C4-2B (cell line): ENCODE data around the gene ECT2L.

Experiments
- H3K27ac ChIP-seq: fragments of 450-650 bp; 2 replicates; pipeline ENCODE4 v1.5.1; 2017
- ZFX ChIP-seq: fragments of 450-650 bp; IDR thresholded peaks from 2 replicates; pipeline ENCODE4 v1.6.1; 2017
- TF ChIP-seq, protein P1 (sequence below): fragments of 450-650 bp; conservative IDR thresholded peaks from 2 replicates; pipeline ENCODE4 v1.5.1; 2017; ENCODE audit warnings: mild to moderate bottlenecking

The ECT2L gene

DNA sequence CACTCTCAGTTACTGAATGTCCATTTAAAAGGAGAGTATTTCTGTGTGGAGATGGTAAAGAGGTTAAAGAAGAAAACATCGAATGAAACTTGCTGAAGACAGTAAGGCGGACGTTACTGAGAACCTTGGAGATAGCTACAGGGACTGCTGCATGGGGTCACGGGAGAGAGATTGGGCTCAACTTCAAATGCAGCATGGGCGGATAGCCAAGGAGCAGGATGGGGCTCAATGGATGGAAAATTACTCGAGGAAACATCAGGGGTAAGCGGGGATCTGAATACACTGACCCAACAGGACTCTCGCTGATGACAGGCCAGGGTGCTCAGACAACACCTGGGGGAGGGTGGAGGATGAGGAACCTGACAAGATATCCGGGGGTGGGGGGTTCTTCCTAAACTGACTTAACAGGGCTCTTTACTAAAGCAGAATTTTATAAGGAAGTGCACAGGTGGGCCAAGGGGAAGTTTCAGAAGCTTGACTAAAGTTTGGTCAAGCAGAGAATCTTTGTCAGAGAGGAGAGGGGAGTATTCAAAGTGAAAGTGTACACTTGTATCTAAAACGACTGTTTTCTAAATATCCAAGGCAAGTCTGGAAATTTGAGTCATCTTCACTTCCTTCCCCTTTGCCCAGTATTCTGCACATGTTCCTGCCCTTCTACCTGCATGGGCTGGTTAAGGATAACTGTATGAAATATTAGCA is 22.8 kb downstream of the ECT2L start:
- no peak for TF ChIP-seq ZFX
- TF ChIP-seq, protein P1, sequence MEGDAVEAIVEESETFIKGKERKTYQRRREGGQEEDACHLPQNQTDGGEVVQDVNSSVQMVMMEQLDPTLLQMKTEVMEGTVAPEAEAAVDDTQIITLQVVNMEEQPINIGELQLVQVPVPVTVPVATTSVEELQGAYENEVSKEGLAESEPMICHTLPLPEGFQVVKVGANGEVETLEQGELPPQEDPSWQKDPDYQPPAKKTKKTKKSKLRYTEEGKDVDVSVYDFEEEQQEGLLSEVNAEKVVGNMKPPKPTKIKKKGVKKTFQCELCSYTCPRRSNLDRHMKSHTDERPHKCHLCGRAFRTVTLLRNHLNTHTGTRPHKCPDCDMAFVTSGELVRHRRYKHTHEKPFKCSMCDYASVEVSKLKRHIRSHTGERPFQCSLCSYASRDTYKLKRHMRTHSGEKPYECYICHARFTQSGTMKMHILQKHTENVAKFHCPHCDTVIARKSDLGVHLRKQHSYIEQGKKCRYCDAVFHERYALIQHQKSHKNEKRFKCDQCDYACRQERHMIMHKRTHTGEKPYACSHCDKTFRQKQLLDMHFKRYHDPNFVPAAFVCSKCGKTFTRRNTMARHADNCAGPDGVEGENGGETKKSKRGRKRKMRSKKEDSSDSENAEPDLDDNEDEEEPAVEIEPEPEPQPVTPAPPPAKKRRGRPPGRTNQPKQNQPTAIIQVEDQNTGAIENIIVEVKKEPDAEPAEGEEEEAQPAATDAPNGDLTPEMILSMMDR = no peak

DNA sequence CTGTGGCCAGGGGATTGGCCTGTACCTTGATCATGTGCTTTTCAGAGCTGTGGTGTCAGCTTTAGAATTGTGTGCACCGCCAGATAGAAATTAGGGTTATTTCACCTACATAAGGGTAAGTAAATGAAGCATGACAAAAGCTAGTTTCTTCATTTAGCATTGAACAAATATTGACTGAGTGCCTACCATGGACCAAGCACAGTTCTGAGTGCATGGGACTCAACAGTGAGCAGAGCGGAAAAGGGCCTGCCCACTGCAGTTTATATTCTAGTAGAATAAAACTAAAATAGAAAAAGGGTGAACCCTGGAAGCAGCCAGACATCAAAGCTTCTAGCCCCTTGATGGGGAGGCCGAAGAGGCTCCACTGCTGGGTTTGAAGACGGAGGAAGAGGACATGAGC is 25.6 kb downstream of the ECT2L start:
- TF ChIP-seq, protein P1 = no peak
- TF ChIP-seq ZFX = no peak
- H3K27ac ChIP-seq = no peak overlapping the region

More for the DNA sequence above, 22.8 kb downstream of the ECT2L start:
- peak overlapping the region; percentile 73 for H3K27ac ChIP-seq

DNA sequence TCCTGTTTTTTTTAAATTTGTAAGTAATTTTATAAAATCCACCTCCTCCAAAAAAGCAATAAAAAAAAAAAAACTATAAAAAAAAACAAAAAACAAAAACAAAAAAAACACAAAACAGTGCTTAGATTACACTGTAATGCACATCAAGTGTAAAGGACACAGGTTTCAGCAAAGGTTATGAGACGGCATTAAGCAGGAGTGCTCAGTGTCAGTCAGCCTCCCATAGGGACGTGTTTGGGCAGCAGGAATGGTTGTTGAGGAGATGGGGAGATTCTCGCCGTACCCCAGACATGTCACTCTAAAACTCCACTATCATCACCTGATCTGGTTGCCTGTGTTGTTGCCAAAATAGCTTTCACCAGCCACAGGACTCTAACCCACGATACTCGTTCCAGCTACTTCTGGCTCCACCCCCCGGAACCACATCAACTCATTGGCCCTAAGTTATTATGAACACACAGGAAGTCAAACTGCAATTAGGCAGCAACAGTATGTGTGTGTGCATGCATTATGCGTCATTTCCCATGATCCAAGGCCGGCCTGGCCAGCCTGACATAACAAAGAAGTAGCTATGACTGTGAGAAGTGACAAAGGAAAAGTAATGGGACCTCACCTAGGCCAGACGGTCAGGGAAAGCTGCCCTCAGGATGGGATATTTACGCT is 28.7 kb downstream of the ECT2L start:
- no peak for TF ChIP-seq ZFX
- TF ChIP-seq, protein P1 = no peak
- H3K27ac ChIP-seq = no peak overlapping the region

DNA sequence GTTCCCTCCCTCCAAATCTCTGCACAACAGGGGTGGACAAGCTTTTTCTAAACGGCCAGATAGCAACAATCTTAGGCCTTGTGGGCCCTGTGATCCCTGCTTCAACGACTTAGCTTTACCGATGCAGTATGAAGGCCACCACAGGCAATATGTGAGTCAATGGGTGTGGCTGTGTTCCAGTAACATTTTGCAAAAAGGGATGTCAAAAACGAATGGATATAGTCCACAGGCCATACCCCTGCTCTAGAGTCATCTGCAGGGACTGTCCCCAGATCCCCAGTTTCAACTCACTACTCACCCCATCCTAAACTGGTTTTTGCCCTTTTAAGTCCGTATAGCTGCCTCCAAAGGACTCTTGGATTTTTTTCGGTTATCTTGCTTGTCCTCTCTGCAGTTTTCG is 34.4 kb downstream of the ECT2L start:
- TF ChIP-seq, protein P1 = no peak
- TF ChIP-seq ZFX = no peak
- no peak overlapping the region for H3K27ac ChIP-seq

DNA sequence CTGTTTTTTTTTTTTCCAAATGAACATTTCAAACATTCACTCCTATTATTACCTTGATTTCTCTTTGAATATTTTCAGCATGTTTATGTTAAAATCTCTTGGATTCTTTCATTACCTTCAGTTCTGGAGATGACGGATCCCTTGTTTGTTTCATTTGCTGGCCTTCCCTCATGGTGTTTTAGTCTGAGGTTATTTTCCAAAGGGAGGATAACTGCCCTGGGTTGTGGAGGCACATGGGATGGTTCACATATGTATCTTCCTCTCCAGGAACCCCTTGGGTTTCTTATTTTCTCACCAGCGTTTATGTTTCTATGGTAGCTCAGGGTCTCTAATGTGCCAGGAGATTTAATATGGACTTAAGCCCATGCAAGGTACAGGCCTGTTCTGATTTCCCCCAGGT is 36.3 kb downstream of the ECT2L start:
- H3K27ac ChIP-seq = no peak overlapping the region
- TF ChIP-seq, protein P1 = no peak
- TF ChIP-seq ZFX = no peak

DNA sequence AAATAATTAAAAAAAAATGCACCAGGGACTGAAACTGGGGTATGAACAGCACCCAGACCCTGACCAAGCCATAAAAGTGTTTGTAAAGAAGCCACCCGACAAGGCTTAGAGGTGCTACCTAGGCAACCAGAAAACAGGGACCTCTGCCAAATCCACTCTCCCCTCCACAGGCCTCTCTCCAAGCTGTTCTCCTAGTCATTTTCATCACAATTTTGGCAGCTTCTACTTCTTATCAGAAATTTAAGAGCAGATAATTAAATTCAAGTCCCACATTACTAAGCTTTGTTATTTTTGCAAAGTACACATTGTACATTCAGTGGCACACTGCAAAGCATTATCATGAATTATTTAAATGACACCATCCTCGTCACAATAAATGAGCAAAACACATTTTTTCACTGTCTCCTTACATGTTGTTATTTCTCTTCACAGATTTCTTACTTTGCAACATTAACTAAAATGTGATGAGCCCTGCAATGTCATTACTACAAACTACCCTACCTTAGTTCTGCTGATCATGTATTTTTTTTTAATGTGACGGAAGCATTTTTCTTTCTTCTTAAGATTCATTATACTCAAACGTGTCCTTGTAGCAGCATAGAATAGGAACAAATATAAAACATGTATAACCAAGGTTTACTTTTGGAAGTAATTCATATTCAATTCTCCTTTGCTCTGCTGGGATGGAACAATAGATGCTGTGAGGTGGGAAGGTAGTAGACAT is 38.1 kb downstream of the ECT2L start:
- no peak overlapping the region for H3K27ac ChIP-seq
- TF ChIP-seq, protein P1 = no peak
- no peak for TF ChIP-seq ZFX

DNA sequence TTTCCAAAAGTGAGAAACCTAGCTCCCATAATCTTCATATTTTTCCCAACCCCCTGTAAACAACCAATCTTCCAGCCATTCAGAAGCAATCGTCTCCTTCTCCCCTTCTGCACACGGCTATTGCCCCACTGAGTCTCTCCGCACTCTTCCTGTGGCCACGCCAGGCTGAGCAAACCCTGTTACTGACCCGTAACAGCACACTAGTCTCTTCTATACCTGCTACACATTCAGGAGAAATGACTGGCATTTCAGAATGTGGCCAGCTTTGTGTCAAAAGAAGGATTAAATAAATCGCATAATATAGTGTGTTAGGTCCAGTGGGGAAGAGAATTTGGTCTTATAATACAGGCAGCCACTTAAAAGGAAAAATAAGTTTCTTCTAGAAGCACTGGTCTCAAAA is 41.4 kb downstream of the ECT2L start:
- TF ChIP-seq, protein P1 = no peak
- no peak for TF ChIP-seq ZFX

More for the DNA sequence above, 41.4 kb downstream of the ECT2L start:
- no peak overlapping the region for H3K27ac ChIP-seq
